Measurements from ENCODE around the gene B9D1. TPM values are rescaled to one million over a fixed set of nuclear protein-coding genes. Genes with fewer than 3 reads are reported as not detected.

The B9D1 gene
- total RNA-seq, 3 donors from 2014 or later, result 14.4 to 29.2 (median 28.4) TPM

GRCh38 chr17:19302791-19303331 is 59.7 kb downstream of the B9D1 start:
- TF ChIP-seq POLR2AphosphoS5 (IDR thresholded peaks at IDR 0.05), result peak in 1 of 3 donors; percentile 1
- no peak for TF ChIP-seq POLR2A (IDR thresholded peaks at IDR 0.05)
- no peak for TF ChIP-seq CTCF (IDR thresholded peaks at IDR 0.05)
- DNase-seq (ENCODE audit: low spot score in 2 of 2), result no peak
- no peaks in the 10 kb centered on the region for H3K9me3 ChIP-seq
- no peaks in the 10 kb centered on the region for H3K4me1 ChIP-seq
- H3K36me3 ChIP-seq, result no peaks in the 10 kb centered on the region
- intact Hi-C loops (cut with DNase I; ENCODE audit: low total_unique reads), result no loop called here
- no peaks in the 10 kb centered on the region for H3K27me3 ChIP-seq
- H3K27ac ChIP-seq, result peak overlapping the region in 1 of 2 donors; percentile 53
- no peak overlapping the region for H3K4me3 ChIP-seq

- Histone ChIP-seq H3K4me1 (no peaks in the 10 kb centered on the region), H3K27ac (peak overlapping the region in 1 of 2 donors; percentile 35), H3K9me3 (no peaks in the 10 kb centered on the region), H3K27me3 (no peaks in the 10 kb centered on the region), H3K4me3 (no peak overlapping the region), H3K36me3 (no peaks in the 10 kb centered on the region)
- TF ChIP-seq POLR2A (IDR thresholded peaks at IDR 0.05), result no peak
- TF ChIP-seq POLR2AphosphoS5 (IDR thresholded peaks at IDR 0.05), result no peak
- no peak for TF ChIP-seq CTCF (IDR thresholded peaks at IDR 0.05)
- intact Hi-C loops (cut with DNase I; ENCODE audit: low total_unique reads), result no loop called here
- no peak for DNase-seq (ENCODE audit: low spot score in 2 of 2)
Observed at GRCh38 chr17:19301973-19302372, 60.5 kb downstream of the B9D1 start.

GRCh38 chr17:19301274-19301951 is 61.1 kb downstream of the B9D1 start:
- DNase-seq (ENCODE audit: low spot score in 2 of 2), result no peak
- H3K9me3 ChIP-seq, result no peaks in the 10 kb centered on the region
- H3K4me3 ChIP-seq, result no peak overlapping the region
- peak overlapping the region in 1 of 2 donors; percentile 35 for H3K27ac ChIP-seq
- TF ChIP-seq CTCF (IDR thresholded peaks at IDR 0.05) (no peak), POLR2A (IDR thresholded peaks at IDR 0.05) (no peak), POLR2AphosphoS5 (IDR thresholded peaks at IDR 0.05) (no peak)
- H3K27me3 ChIP-seq, result no peaks in the 10 kb centered on the region
- H3K4me1 ChIP-seq, result no peaks in the 10 kb centered on the region
- intact Hi-C loops (cut with DNase I; ENCODE audit: low total_unique reads), result no loop called here
- no peaks in the 10 kb centered on the region for H3K36me3 ChIP-seq

GRCh38 chr17:19299866-19300265 is 62.7 kb downstream of the B9D1 start:
- DNase-seq (ENCODE audit: low spot score in 2 of 2), result no peak
- intact Hi-C loops (cut with DNase I; ENCODE audit: low total_unique reads), result no loop called here
- peak overlapping the region in 1 of 2 donors; percentile 29 for H3K27ac ChIP-seq
- no peak overlapping the region for H3K4me3 ChIP-seq
- no peaks in the 10 kb centered on the region for H3K36me3 ChIP-seq
- no peaks in the 10 kb centered on the region for H3K27me3 ChIP-seq
- no peaks in the 10 kb centered on the region for H3K9me3 ChIP-seq
- no peaks in the 10 kb centered on the region for H3K4me1 ChIP-seq
- TF ChIP-seq CTCF (IDR thresholded peaks at IDR 0.05) (no peak), POLR2AphosphoS5 (IDR thresholded peaks at IDR 0.05) (no peak), POLR2A (IDR thresholded peaks at IDR 0.05) (no peak)

- intact Hi-C loops (cut with DNase I; ENCODE audit: low total_unique reads), result no loop called here
- peak overlapping the region in 1 of 2 donors; percentile 29 for H3K27ac ChIP-seq
- H3K36me3 ChIP-seq, result no peaks in the 10 kb centered on the region
- no peaks in the 10 kb centered on the region for H3K27me3 ChIP-seq
- no peaks in the 10 kb centered on the region for H3K9me3 ChIP-seq
- H3K4me3 ChIP-seq, result no peak overlapping the region
- TF ChIP-seq CTCF (IDR thresholded peaks at IDR 0.05), result no peak
- TF ChIP-seq POLR2A (IDR thresholded peaks at IDR 0.05), result no peak
- no peak for TF ChIP-seq POLR2AphosphoS5 (IDR thresholded peaks at IDR 0.05)
- no peak for DNase-seq (ENCODE audit: low spot score in 2 of 2)
- no peaks in the 10 kb centered on the region for H3K4me1 ChIP-seq
Observed at GRCh38 chr17:19299214-19299747, 63.2 kb downstream of the B9D1 start.
